Caco-2 (cell line): ENCODE data around the gene KCNK4. TPM values are rescaled to one million over a fixed set of nuclear protein-coding genes. Genes with fewer than 3 reads are reported as not detected.
"Not testable (repeated sequence)": the region's sequence is repeated elsewhere in the genome, so short reads cannot be mapped to it uniquely, and the experiment has no call there.

Source experiments
- BruUV-seq: library from RNA; stranded (reverse); fragments of 400-500 nt; replicated peaks from 2 replicates; lab custom pipeline; 2021; lab: Mats Ljungman, UMichigan
- CTCF ChIA-PET: fragments of 300-600 bp; sonication (Branson Sonifier 250); formaldehyde crosslinking; loops from one replicate; lab custom pipeline; 2022; ENCODE audit warnings: antibody characterized with exemption; lab: Charles Lee
- POLR2A ChIA-PET: fragments of 300-600 bp; sonication (Branson Sonifier 250); formaldehyde crosslinking; loops from one replicate; lab custom pipeline; 2022; ENCODE audit warnings: antibody characterized with exemption; lab: Charles Lee
- DNase-seq, 2 experiments: peaks; one replicate each; pipeline versions ENCODE4 v3.0.0 to v3.0.0-alpha.2; 2020 to 2022
- H3K27me3 ChIP-seq: replicated peaks from 2 replicates; pipeline ENCODE4 v1.6.0; 2011; ENCODE audit warnings: low read length; ENCODE audit not compliant: control insufficient read depth, insufficient read depth
- H3K36me3 ChIP-seq: 2 replicates; pipeline ENCODE4 v1.5.1; 2011; ENCODE audit warnings: low read length; ENCODE audit not compliant: control insufficient read depth, insufficient read depth
- H3K4me1 ChIP-seq: fragments of 250-450 bp; sonication (Bioruptor Pico); 2 replicates; pipeline ENCODE4 v1.5.1; 2020; ENCODE audit warnings: mild to moderate bottlenecking
- H3K4me3 ChIP-seq: 2 replicates; pipeline ENCODE4 v1.5.1; 2011; ENCODE audit warnings: low read depth, mild to moderate bottlenecking, control low read depth, low read length
- H3K9me3 ChIP-seq: fragments of 250-450 bp; sonication (Bioruptor Pico); 2 replicates; pipeline ENCODE4 v1.5.1; 2020; ENCODE audit warnings: mild to moderate bottlenecking, moderate library complexity
- H3K27ac Mint-ChIP-seq: one replicate; pipeline ENCODE4 v1.8.0; 2022; ENCODE audit warnings: mixed read lengths; ENCODE audit not compliant: unreplicated experiment
- H3K27me3 Mint-ChIP-seq: one replicate; pipeline ENCODE4 v1.8.0; 2022; ENCODE audit warnings: mixed read lengths; ENCODE audit not compliant: insufficient read depth, unreplicated experiment
- H3K36me3 Mint-ChIP-seq: one replicate; pipeline ENCODE4 v1.8.0; 2022; ENCODE audit warnings: mild to moderate bottlenecking, mixed read lengths; ENCODE audit not compliant: insufficient read depth, unreplicated experiment
- H3K4me1 Mint-ChIP-seq: one replicate; pipeline ENCODE4 v1.8.0; 2022; ENCODE audit warnings: low read depth, mixed read lengths; ENCODE audit not compliant: unreplicated experiment
- H3K4me3 Mint-ChIP-seq: one replicate; pipeline ENCODE4 v1.8.0; 2022; ENCODE audit warnings: mild to moderate bottlenecking, moderate library complexity, mixed read lengths; ENCODE audit not compliant: unreplicated experiment
- H3K9me3 Mint-ChIP-seq: one replicate; pipeline ENCODE4 v1.8.0; 2022; ENCODE audit warnings: mixed read lengths; ENCODE audit not compliant: unreplicated experiment
- CTCF ChIP-seq, 2 experiments: fragments of 200-600 bp in 1 of 2; IDR thresholded peaks; 1 replicate in 1 of 2; 2 replicates in 1 of 2; pipeline versions ENCODE4 v1.5.1 to v1.8.0; 2011 to 2022; ENCODE audit warnings: antibody characterized with exemption in 1 of 2, control low read depth in 1 of 2, inconsistent platforms in 1 of 2, low read depth in 1 of 2, low read length in 1 of 2, mild to moderate bottlenecking in 1 of 2, moderate library complexity in 1 of 2; ENCODE audit not compliant: insufficient read depth in 1 of 2, severe bottlenecking in 1 of 2, unreplicated experiment in 1 of 2
- intact Hi-C: fragments of 100-400 bp; cut with micrococcal nuclease; formaldehyde crosslinking; loops from one replicate; pipeline ENCODE4 v1.10.0; 2022; ENCODE audit not compliant: unreplicated experiment
- total RNA-seq: library from RNA; stranded (reverse); gene quantifications from 2 replicates; pipeline ENCODE4 v1.2.3, GENCODE V29; 2022

The KCNK4 gene
- total RNA-seq, 1 experiment from 2014 or later: not detected

GRCh38 chr11:64322925-64323260 lies 31.8 kb downstream of the KCNK4 start:
- CTCF ChIA-PET: interaction anchor here (1.4 to 1.6 kb wide), 2 partner anchors 32 to 34 kb away, joined by 4 to 11 read pairs; no protein-coding TSS in a partner anchor

GRCh38 chr11:64323373-64323772 lies 32.3 kb downstream of the KCNK4 start:
- peaks cover 1% of the 10 kb centered on the region for H3K36me3 ChIP-seq
- H3K4me1 ChIP-seq: peaks cover 18% of the 10 kb centered on the region
- intact Hi-C loops: no loop called here
- H3K9me3 Mint-ChIP-seq: no peaks in the 10 kb centered on the region
- no peak overlapping the region for H3K27ac Mint-ChIP-seq
- peaks cover 35% of the 10 kb centered on the region for H3K36me3 Mint-ChIP-seq
- ChIA-PET CTCF (interaction anchor here (1.4 to 1.6 kb wide), 2 partner anchors 32 to 33 kb away, joined by 4 to 11 read pairs; no protein-coding TSS in a partner anchor), POLR2A (no interaction called here)
- no peak overlapping the region for H3K4me3 Mint-ChIP-seq
- no peak for TF ChIP-seq CTCF (IDR thresholded peaks at IDR 0.05; ENCODE audit: insufficient read depth in 1 of 2, low read depth in 1 of 2, low read length in 1 of 2, severe bottlenecking in 1 of 2, unreplicated experiment in 1 of 2)
- BruUV-seq: no TSS peak
- no peaks in the 10 kb centered on the region for H3K9me3 ChIP-seq
- H3K27me3 Mint-ChIP-seq: no peaks in the 10 kb centered on the region
- H3K4me1 Mint-ChIP-seq: peaks cover 20% of the 10 kb centered on the region
- H3K27me3 ChIP-seq: no peaks in the 10 kb centered on the region
- no peak overlapping the region for H3K4me3 ChIP-seq
- DNase-seq: no peak

More at GRCh38 chr11:64322925-64323260, 31.8 kb downstream of the KCNK4 start:
- Histone ChIP-seq H3K27me3 (no peaks in the 10 kb centered on the region), H3K4me1 (peaks cover 18% of the 10 kb centered on the region), H3K36me3 (peaks cover 1% of the 10 kb centered on the region), H3K9me3 (no peaks in the 10 kb centered on the region), H3K4me3 (no peak overlapping the region)
- peaks cover 20% of the 10 kb centered on the region for H3K4me1 Mint-ChIP-seq
- no TSS peak for BruUV-seq
- peaks cover 40% of the 10 kb centered on the region for H3K36me3 Mint-ChIP-seq
- DNase-seq: no peak
- no peaks in the 10 kb centered on the region for H3K9me3 Mint-ChIP-seq
- H3K27me3 Mint-ChIP-seq: no peaks in the 10 kb centered on the region
- no peak overlapping the region for H3K27ac Mint-ChIP-seq
- H3K4me3 Mint-ChIP-seq: no peak overlapping the region
- intact Hi-C loops: no loop called here
- TF ChIP-seq CTCF (IDR thresholded peaks at IDR 0.05; ENCODE audit: insufficient read depth in 1 of 2, low read depth in 1 of 2, low read length in 1 of 2, severe bottlenecking in 1 of 2, unreplicated experiment in 1 of 2): no peak
- POLR2A ChIA-PET: no interaction called here

GRCh38 chr11:64323984-64324383 lies 32.9 kb downstream of the KCNK4 start:
- Mint-ChIP-seq H3K27ac (peak overlapping the region; percentile 30), H3K36me3 (peaks cover 31% of the 10 kb centered on the region), H3K4me1 (peaks cover 17% of the 10 kb centered on the region)
- CTCF ChIA-PET: interaction anchor here (1.4 to 1.6 kb wide), 2 partner anchors 31 to 33 kb away, joined by 4 to 11 read pairs; no protein-coding TSS in a partner anchor
- H3K9me3 Mint-ChIP-seq, H3K27me3 ChIP-seq, POLR2A ChIA-PET, intact Hi-C loops, H3K27me3 Mint-ChIP-seq, H3K4me3 Mint-ChIP-seq, DNase-seq, BruUV-seq, H3K9me3 ChIP-seq, H3K4me3 ChIP-seq, H3K36me3 ChIP-seq: not testable (repeated sequence)
- H3K4me1 ChIP-seq: peaks cover 16% of the 10 kb centered on the region
